IPS-15b (cell line): ENCODE results near the gene PTPRU.
A peak's percentile ranks its signal among the peaks of the same experiment; 100 is the strongest.

ENCODE experiments used
- H3K27me3 ChIP-seq: one replicate; pipeline ENCODE4 v1.6.1; 2013; ENCODE audit warnings: low read length; ENCODE audit not compliant: control insufficient read depth, insufficient read depth
- H3K36me3 ChIP-seq: one replicate; pipeline ENCODE4 v1.6.1; 2013; ENCODE audit warnings: low read length; ENCODE audit not compliant: control insufficient read depth, insufficient read depth
- H3K4me1 ChIP-seq: one replicate; pipeline ENCODE4 v1.6.1; 2013; ENCODE audit warnings: mild to moderate bottlenecking, low read length; ENCODE audit not compliant: control insufficient read depth, insufficient read depth
- H3K4me3 ChIP-seq: one replicate; pipeline ENCODE4 v1.5.1; 2013; ENCODE audit warnings: low read depth, low read length
- H3K9ac ChIP-seq: one replicate; pipeline ENCODE4 v1.6.1; 2013; ENCODE audit warnings: low read depth, mild to moderate bottlenecking, low read length
- H3K9me3 ChIP-seq: one replicate; pipeline ENCODE4 v1.6.1; 2013; ENCODE audit warnings: mild to moderate bottlenecking, low read length; ENCODE audit not compliant: control insufficient read depth, insufficient read depth

The PTPRU gene

DNA sequence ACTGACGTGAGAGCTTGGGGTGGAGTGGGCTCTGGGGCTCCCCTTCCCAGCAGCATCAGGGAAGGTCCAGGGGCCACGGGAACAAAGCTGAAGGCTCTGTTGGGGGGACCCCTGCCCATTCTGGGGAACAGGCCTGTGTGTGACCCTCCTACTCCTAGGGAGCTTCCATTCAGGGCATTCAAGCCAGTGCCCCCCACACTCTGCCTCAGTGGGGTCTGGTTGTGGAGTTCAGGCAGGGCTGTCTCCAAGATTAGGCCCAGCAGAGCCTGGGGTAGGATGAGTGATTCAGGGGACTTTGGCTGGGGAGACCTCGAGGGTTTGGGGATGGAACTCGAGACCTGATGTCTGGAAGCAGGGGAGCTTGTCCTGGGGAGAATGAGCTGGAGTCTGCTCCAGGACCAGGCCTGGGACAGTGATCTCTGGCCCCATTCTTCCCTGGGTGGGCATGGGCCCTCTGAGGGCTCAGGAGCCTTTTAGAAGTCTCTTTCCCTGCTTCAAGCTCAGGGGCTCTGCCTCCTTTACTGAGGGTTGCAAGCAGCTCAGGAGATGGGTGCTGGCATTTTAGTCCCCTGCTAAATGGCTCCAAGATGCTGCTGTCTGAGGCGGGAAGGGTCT is 81.7 kb downstream of the PTPRU start:
- Histone ChIP-seq H3K36me3 (peaks cover 5% of the 10 kb centered on the region), H3K4me1 (no peaks in the 10 kb centered on the region), H3K9ac (no peak overlapping the region), H3K27me3 (no peaks in the 10 kb centered on the region), H3K4me3 (no peak overlapping the region), H3K9me3 (no peaks in the 10 kb centered on the region)

- Histone ChIP-seq H3K9ac (no peak overlapping the region), H3K27me3 (no peaks in the 10 kb centered on the region), H3K36me3 (peaks cover 11% of the 10 kb centered on the region), H3K9me3 (no peaks in the 10 kb centered on the region), H3K4me1 (no peaks in the 10 kb centered on the region), H3K4me3 (no peak overlapping the region)
Observed at GRCh38 chr1:29318724-29319123, 82.4 kb downstream of the PTPRU start.

GRCh38 chr1:29319300-29320110 is 83.2 kb downstream of the PTPRU start:
- Histone ChIP-seq H3K4me1 (no peaks in the 10 kb centered on the region), H3K27me3 (no peaks in the 10 kb centered on the region), H3K36me3 (peaks cover 11% of the 10 kb centered on the region), H3K9me3 (no peaks in the 10 kb centered on the region), H3K4me3 (no peak overlapping the region), H3K9ac (no peak overlapping the region)

- H3K27me3 ChIP-seq, result no peaks in the 10 kb centered on the region
- no peak overlapping the region for H3K9ac ChIP-seq
- H3K4me3 ChIP-seq, result no peak overlapping the region
- no peaks in the 10 kb centered on the region for H3K9me3 ChIP-seq
- H3K4me1 ChIP-seq, result peaks cover 2% of the 10 kb centered on the region
- H3K36me3 ChIP-seq, result peaks cover 11% of the 10 kb centered on the region
Observed at GRCh38 chr1:29320156-29320940, 84.0 kb downstream of the PTPRU start.

DNA sequence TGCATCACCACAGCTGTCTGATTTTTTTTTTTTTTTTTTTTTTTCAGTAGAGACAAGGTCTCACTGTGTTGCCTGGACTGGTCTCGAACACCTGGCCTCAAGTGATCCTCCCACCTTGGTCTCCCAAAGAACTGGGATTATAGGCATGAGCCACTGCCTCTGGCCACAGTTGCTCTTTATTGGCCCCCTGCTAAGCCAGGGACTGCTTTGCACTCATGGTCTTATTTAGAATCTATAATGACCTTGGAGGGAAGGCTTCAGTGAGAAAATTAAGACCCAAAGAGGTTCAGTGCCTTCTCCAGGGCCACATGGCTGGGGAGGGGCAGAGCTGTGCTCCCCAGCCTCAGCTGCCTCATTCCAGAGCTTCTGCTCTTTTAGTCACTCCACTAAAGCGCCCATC is 84.9 kb downstream of the PTPRU start:
- no peaks in the 10 kb centered on the region for H3K9me3 ChIP-seq
- no peak overlapping the region for H3K9ac ChIP-seq
- H3K4me3 ChIP-seq, result no peak overlapping the region
- peaks cover 11% of the 10 kb centered on the region for H3K36me3 ChIP-seq
- peaks cover 2% of the 10 kb centered on the region for H3K4me1 ChIP-seq
- H3K27me3 ChIP-seq, result no peaks in the 10 kb centered on the region

DNA sequence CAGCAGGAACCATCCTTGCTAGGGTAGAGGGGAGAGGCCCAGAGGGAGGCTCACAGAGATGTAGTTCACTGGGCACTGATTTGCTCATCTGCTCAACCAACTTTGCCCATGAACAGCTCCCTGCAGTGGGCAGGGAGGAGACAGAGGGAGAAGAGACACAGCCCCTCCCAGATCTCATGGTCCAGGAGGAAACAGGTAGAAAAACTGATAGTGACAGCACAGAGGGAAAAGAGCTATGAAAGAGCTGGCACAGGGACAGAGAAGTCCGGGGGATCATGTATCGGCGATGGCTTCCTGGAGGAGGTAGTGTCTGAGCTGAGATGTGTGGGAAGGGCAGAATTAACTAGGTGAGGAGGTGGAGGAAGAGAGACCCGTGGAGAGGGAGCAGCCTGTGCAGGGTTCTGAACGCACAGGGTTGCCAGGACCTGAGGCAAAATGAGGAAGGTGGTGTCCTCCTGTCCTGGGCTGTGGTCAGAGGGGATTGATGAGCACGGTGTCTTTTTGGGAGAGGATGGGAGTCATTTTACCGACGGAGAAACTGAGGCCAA is 85.9 kb downstream of the PTPRU start:
- Histone ChIP-seq H3K27me3 (no peaks in the 10 kb centered on the region), H3K9ac (no peak overlapping the region), H3K4me1 (peaks cover 2% of the 10 kb centered on the region), H3K9me3 (no peaks in the 10 kb centered on the region), H3K4me3 (no peak overlapping the region), H3K36me3 (peaks cover 11% of the 10 kb centered on the region)

DNA sequence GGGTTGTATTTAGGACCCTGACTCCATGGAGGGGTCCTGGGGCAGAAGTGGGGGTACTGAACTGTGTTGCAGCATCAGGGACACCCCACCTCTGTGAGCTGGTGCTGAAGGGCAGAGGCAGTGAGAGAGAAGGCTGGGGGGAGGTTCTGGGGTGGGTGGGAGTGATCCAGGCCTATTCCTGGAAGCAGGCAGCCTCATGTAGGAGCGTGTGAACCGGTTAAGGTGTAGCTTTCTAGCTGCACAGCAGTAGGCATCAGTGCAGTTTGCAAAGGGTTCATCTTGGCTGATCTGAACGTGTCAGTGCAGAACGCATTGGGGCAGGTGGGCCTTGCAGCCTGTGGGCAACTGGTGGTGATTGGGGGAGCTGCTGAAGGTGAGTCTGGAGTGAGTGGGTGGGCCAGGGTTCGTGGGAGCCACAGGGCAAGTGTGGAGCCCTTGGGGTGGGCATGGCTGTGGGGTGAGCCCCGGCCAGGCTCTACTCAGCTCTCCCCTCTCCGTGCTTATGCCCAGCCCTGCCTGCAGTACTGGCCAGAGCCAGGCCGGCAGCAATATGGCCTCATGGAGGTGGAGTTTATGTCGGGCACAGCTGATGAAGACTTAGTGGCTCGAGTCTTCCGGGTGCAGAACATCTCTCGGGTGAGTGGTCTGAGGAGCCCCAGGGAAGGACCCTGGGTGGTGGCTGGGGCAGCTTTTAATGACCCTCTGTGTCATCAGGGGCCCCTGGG is 86.7 kb downstream of the PTPRU start:
- H3K36me3 ChIP-seq, result peaks cover 11% of the 10 kb centered on the region
- no peaks in the 10 kb centered on the region for H3K9me3 ChIP-seq
- H3K9ac ChIP-seq, result no peak overlapping the region
- no peaks in the 10 kb centered on the region for H3K27me3 ChIP-seq
- H3K4me1 ChIP-seq, result peaks cover 2% of the 10 kb centered on the region
- H3K4me3 ChIP-seq, result no peak overlapping the region

DNA sequence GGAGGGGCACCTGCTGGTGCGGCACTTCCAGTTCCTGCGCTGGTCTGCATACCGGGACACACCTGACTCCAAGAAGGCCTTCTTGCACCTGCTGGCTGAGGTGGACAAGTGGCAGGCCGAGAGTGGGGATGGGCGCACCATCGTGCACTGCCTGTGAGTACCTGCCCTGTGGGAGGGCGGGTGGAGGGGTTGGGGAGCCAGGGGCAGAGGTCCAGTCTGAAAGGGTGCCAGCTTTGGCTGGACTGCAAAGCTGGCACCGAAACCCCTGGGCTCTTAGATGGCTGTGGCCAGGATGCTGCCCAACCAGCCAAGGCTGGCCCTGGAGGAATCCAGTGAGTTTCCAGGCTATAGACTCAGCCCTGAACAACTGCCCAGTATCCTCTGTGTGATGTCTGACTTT is 87.3 kb downstream of the PTPRU start:
- Histone ChIP-seq H3K4me3 (no peak overlapping the region), H3K9me3 (no peaks in the 10 kb centered on the region), H3K36me3 (peaks cover 10% of the 10 kb centered on the region), H3K9ac (no peak overlapping the region), H3K4me1 (peaks cover 2% of the 10 kb centered on the region), H3K27me3 (no peaks in the 10 kb centered on the region)

DNA sequence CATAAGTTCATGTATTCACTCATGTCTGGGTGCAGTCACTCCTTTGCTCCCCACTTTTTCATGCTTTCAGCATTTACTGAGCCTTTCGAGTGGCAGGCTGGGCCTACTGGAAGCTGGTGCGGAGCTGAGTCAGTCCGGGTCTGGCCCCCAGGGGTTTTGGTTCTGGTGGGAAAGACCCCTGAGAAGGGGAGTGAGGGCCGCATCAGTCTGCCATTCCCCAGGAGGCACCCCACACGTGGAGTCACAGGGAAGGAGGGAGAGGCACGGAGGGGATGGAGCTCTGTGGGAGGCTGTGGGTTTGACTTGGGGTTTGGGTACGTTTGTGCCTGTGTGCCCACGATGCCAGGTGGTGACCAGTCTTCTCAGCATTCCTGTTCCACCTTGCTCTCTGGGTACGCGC is 87.9 kb downstream of the PTPRU start:
- Histone ChIP-seq H3K4me1 (peaks cover 2% of the 10 kb centered on the region), H3K27me3 (no peaks in the 10 kb centered on the region), H3K9me3 (no peaks in the 10 kb centered on the region), H3K36me3 (peaks cover 7% of the 10 kb centered on the region), H3K9ac (no peak overlapping the region), H3K4me3 (no peak overlapping the region)

- peaks cover 2% of the 10 kb centered on the region for H3K4me1 ChIP-seq
- H3K36me3 ChIP-seq, result peaks cover 7% of the 10 kb centered on the region
- no peaks in the 10 kb centered on the region for H3K9me3 ChIP-seq
- H3K9ac ChIP-seq, result peak overlapping the region; percentile 37
- H3K4me3 ChIP-seq, result peak overlapping the region; percentile 51
- no peaks in the 10 kb centered on the region for H3K27me3 ChIP-seq
Observed at GRCh38 chr1:29324771-29325351, 88.5 kb downstream of the PTPRU start.

DNA sequence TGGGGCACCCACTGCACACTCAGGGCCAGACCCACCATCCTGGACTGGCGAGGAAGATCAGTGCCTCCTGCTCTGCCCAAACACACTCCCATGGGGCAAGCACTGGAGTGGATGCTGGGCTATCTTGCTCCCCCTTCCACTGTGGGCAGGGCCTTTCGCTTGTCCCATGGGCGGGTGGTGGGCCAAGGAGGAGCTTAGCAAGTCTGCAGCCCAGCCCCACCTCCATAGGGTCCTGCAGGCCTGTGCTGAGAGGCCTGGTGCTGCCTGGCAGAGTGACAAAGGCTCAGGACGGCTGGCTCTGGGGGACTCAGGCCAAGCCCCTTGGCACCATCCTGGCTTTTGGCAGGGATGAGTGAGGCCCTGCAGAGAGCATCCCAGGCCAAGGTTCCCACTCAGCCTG is 89.4 kb downstream of the PTPRU start:
- Histone ChIP-seq H3K9me3 (no peaks in the 10 kb centered on the region), H3K4me1 (peaks cover 2% of the 10 kb centered on the region), H3K4me3 (peak overlapping the region; percentile 51), H3K9ac (no peak overlapping the region), H3K27me3 (no peaks in the 10 kb centered on the region), H3K36me3 (peaks cover 7% of the 10 kb centered on the region)
